Measurements from ENCODE around the gene FCHO2.

The FCHO2 gene

DNA sequence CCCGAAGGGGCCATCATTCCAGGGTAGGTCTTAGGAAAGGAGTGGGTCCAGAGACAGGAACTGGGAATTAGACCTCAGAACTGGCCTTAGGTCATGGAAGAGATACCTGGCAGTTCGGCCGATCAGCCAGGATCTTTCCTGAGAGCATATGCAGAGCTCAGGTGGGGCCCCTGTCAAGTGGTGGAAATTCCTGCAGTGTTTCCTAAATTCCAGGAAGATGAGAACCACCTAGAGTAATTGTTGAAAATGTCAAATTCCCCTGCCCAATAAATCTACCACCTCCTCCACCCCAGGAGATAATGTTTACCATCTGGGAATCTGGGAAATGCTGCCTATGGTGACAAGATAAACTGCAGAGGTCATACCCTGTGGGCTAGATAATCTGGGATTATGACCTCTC, 179.2 kb downstream of the FCHO2 start:
- DNase-seq (ENCODE audit: low read depth, low spot score) = no peak

- no peak for DNase-seq (ENCODE audit: low read depth, low spot score)
These were observed 179.7 kb downstream of the FCHO2 start for GRCh38 chr5:73135429-73136054.

DNA sequence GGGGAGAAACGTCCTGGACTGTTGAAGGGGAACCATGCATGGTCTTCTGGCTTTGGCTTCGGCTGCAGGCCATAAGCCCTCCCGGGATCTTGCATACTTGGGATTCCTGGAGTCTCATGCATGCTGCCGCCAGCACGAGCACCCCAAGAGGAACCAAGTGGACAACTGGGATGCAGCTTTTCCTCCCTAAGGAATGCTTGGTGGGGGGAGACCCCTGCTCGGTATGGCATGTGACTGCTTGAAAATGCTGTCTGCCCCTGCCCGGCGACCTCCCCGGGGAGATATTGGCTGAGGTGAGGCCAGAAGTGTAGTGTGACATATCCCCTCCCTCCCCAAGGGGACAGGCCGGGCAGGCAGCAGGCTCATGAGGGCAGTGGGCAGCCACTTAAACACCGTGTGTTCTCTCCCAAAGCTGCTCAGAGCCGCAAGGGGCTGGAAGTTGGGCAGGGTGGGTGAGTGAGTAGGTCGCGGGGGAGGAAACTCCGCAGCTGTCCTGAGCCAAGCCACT, 180.3 kb downstream of the FCHO2 start:
- no peak for DNase-seq (ENCODE audit: low read depth, low spot score)

GRCh38 chr5:73137563-73138530, 182.0 kb downstream of the FCHO2 start:
- no peak for DNase-seq (ENCODE audit: low read depth, low spot score)

DNA sequence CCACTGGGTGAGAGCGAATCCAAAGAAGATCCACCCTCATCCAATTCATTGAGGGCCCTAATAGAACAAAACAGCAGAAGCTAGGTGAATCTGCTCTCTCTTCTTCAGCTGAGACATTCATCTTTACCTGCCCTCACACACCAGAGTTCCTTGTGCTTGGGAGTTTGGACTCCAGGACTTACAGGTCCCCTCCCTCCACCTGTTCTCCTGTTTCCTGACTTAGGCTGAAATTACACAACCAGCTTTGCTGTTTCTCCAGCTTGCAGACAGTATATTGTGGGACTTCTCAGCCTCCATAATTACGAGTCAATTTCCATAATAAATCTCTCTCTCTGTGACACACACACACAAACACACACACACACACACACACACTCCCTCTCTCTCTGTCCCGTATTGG, 183.6 kb downstream of the FCHO2 start:
- no peak for DNase-seq (ENCODE audit: low read depth, low spot score)
